ENCODE measurements around the gene FMNL2.
"Not testable (repeated sequence)": the region's sequence is repeated elsewhere in the genome, so short reads cannot be mapped to it uniquely, and the experiment has no call there.

FMNL2 gene

GRCh38 chr2:152499896-152500735, 165.1 kb downstream of the FMNL2 start:
- FAIRE-seq = no peak

GRCh38 chr2:152500772-152501171, 165.8 kb downstream of the FMNL2 start:
- no peak for FAIRE-seq

GRCh38 chr2:152501666-152502065, 166.7 kb downstream of the FMNL2 start:
- FAIRE-seq = no peak

GRCh38 chr2:152504618-152505017, 169.6 kb downstream of the FMNL2 start:
- FAIRE-seq = no peak

GRCh38 chr2:152505495-152505906, 170.5 kb downstream of the FMNL2 start:
- FAIRE-seq = no peak

- no peak for FAIRE-seq
These were observed 171.9 kb downstream of the FMNL2 start for GRCh38 chr2:152506843-152507242.

- FAIRE-seq = no peak
These were observed 172.9 kb downstream of the FMNL2 start for GRCh38 chr2:152507907-152508306.

- no peak for FAIRE-seq
These were observed 173.5 kb downstream of the FMNL2 start for GRCh38 chr2:152508446-152508845.

- no peak for FAIRE-seq
These were observed 175.0 kb downstream of the FMNL2 start for GRCh38 chr2:152509772-152510491.

- no peak for FAIRE-seq
These were observed 175.6 kb downstream of the FMNL2 start for GRCh38 chr2:152510621-152511020.

GRCh38 chr2:152511981-152512380, 177.0 kb downstream of the FMNL2 start:
- FAIRE-seq = no peak

- no peak for FAIRE-seq
These were observed 178.1 kb downstream of the FMNL2 start for GRCh38 chr2:152513029-152513428.

GRCh38 chr2:152513681-152514080, 178.7 kb downstream of the FMNL2 start:
- no peak for FAIRE-seq

- no peak for FAIRE-seq
These were observed 183.1 kb downstream of the FMNL2 start for GRCh38 chr2:152518034-152518433.

GRCh38 chr2:152518641-152519580, 183.9 kb downstream of the FMNL2 start:
- no peak for FAIRE-seq

GRCh38 chr2:152519581-152519952, 184.6 kb downstream of the FMNL2 start:
- FAIRE-seq = no peak

- no peak for FAIRE-seq
These were observed 185.8 kb downstream of the FMNL2 start for GRCh38 chr2:152520759-152521158.

GRCh38 chr2:152522446-152522845, 187.5 kb downstream of the FMNL2 start:
- FAIRE-seq = not testable (repeated sequence)

GRCh38 chr2:152523091-152523490, 188.1 kb downstream of the FMNL2 start:
- no peak for FAIRE-seq

GRCh38 chr2:152525277-152525838, 190.4 kb downstream of the FMNL2 start:
- no peak for FAIRE-seq

- no peak for FAIRE-seq
These were observed 194.6 kb downstream of the FMNL2 start for GRCh38 chr2:152529420-152530115.

GRCh38 chr2:152532241-152532640, 197.3 kb downstream of the FMNL2 start:
- no peak for FAIRE-seq
